OCI-LY1 (cell line): ENCODE measurements around the gene ZNF407.

Experiments used
- CTCF ChIP-seq: fragments of 200-600 bp; sonication (generic), shearing (Covaris generic); IDR thresholded peaks from 2 replicates; pipeline ENCODE4 v1.5.1; 2017; ENCODE audit warnings: mild to moderate bottlenecking, antibody characterized with exemption, low read length, moderate library complexity, mixed read lengths
- EZH2 ChIP-seq: fragments of 200-600 bp; sonication (generic), shearing (Covaris generic); IDR thresholded peaks from 2 replicates; pipeline ENCODE4 v1.8.0; 2017; ENCODE audit warnings: borderline replicate concordance, mixed run types, mild to moderate bottlenecking, antibody characterized with exemption, low read length, moderate library complexity, mixed read lengths

GRCh38 chr18:74994502-74995418, 397.1 kb downstream of the ZNF407 start:
- TF ChIP-seq CTCF (no peak), EZH2 (no peak)
